ENCODE data around the gene REEP5. TPM values are rescaled to one million over a fixed set of nuclear protein-coding genes. Genes with fewer than 3 reads are reported as not detected.

REEP5 gene
- total and polyA plus RNA-seq, 2 donors from 2014 or later = 132 to 157 TPM

DNA sequence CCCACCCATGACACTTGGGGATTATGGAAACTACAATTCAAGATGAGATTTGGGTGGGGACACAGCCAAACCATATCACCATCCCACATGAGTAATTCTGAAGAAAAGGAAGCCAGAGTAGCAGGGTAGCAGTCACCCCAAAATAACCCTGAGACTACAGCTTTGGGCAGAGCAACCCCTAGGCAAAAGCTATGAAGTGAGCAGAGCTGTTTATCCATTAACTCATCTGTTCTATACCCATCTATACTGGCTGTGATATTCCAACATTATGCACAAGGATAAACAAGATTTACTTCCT lies 12.3 kb upstream of the REEP5 start:
- Histone ChIP-seq H3K9me3 (ENCODE audit: control insufficient read depth in 2 of 3, insufficient read depth in 1 of 3, low read length in 3 of 3) (no peaks in the 10 kb centered on the region), H3K36me3 (ENCODE audit: control insufficient read depth in 2 of 3, insufficient read depth in 3 of 3, low read length in 3 of 3) (no peaks in the 10 kb centered on the region), H3K27me3 (ENCODE audit: control insufficient read depth, insufficient read depth, low read length) (no peaks in the 10 kb centered on the region), H3K27ac (ENCODE audit: low read depth in 2 of 2, low read length in 2 of 2) (no peak overlapping the region), H3K4me3 (ENCODE audit: low read length in 3 of 3) (no peak overlapping the region), H3K4me1 (ENCODE audit: control insufficient read depth in 2 of 3, insufficient read depth in 2 of 3, low read depth in 1 of 3, low read length in 3 of 3) (no peaks in the 10 kb centered on the region), H3K9ac (ENCODE audit: low read length in 3 of 3) (no peak overlapping the region)
- FAIRE-seq = no peak
- DNase-seq = no peak
- no peak for TF ChIP-seq CTCF (IDR thresholded peaks at IDR 0.05; ENCODE audit: borderline replicate concordance, extremely low read depth, insufficient read depth)
- intact Hi-C loops (cut with DNase I) = no loop called here

DNA sequence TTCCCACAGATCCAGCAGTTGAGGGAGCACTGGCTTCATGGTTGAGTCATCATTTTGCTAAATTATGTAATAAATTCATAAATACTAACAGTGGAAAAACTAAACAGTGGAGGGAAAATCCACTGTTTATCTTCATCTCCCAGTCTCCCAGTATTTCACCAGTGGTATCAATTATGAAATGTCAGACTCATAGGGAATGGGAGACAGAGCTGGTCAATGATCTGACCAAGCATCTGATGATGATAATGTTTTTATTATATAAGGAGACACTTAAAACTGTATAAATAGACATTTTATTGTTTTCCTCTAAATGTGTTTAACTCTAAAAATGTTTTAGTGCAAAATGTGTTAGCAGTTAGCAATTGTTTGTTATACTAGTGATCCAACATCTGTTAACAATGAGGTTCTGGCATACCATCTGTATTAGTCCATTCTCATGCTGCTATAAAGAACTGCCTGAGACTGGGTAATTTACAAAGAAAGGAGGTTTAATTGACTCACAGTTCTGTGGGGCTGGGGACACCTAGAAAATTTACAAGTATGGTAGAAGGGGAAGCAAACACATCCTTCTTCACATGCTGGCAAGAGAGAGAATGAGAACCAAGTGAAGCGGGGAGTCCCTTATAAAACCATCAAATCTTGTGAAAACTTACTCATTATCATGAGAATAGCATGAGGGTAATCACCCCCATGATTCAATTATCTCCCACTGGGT lies 11.8 kb upstream of the REEP5 start:
- FAIRE-seq (no peak), DNase-seq (no peak)
- no peaks in the 10 kb centered on the region for H3K27me3 ChIP-seq (ENCODE audit: control insufficient read depth, insufficient read depth, low read length)
- H3K4me3 ChIP-seq (ENCODE audit: low read length in 3 of 3) = no peak overlapping the region
- H3K36me3 ChIP-seq (ENCODE audit: control insufficient read depth in 2 of 3, insufficient read depth in 3 of 3, low read length in 3 of 3) = no peaks in the 10 kb centered on the region
- no peak overlapping the region for H3K27ac ChIP-seq (ENCODE audit: low read depth in 2 of 2, low read length in 2 of 2)
- H3K9ac ChIP-seq (ENCODE audit: low read length in 3 of 3) = no peak overlapping the region
- no peak for TF ChIP-seq CTCF (IDR thresholded peaks at IDR 0.05; ENCODE audit: borderline replicate concordance, extremely low read depth, insufficient read depth)
- no peaks in the 10 kb centered on the region for H3K4me1 ChIP-seq (ENCODE audit: control insufficient read depth in 2 of 3, insufficient read depth in 2 of 3, low read depth in 1 of 3, low read length in 3 of 3)
- no peaks in the 10 kb centered on the region for H3K9me3 ChIP-seq (ENCODE audit: control insufficient read depth in 2 of 3, insufficient read depth in 1 of 3, low read length in 3 of 3)
- intact Hi-C loops (cut with DNase I) = no loop called here

DNA sequence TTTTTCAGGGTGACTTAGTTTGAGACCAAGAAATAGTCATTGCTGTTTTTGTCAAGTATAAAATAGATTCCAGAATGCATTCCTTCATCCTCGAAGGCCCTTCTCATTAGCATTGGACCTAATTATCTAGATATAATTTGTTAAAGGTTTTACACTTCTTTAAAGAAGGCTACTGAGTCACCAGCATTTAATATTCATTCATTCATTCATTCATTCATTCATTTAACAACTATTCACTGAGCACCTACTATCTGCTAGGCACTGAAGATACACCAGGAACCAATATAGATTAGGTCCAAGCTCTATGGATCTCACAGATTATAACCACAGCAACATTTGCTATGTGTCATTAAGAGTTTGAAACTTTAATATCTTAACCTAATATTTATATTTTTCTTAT lies 11.1 kb upstream of the REEP5 start:
- Histone ChIP-seq H3K36me3 (ENCODE audit: control insufficient read depth in 2 of 3, insufficient read depth in 3 of 3, low read length in 3 of 3) (no peaks in the 10 kb centered on the region), H3K9me3 (ENCODE audit: control insufficient read depth in 2 of 3, insufficient read depth in 1 of 3, low read length in 3 of 3) (no peaks in the 10 kb centered on the region), H3K27ac (ENCODE audit: low read depth in 2 of 2, low read length in 2 of 2) (no peak overlapping the region), H3K9ac (ENCODE audit: low read length in 3 of 3) (no peak overlapping the region), H3K4me3 (ENCODE audit: low read length in 3 of 3) (no peak overlapping the region), H3K4me1 (ENCODE audit: control insufficient read depth in 2 of 3, insufficient read depth in 2 of 3, low read depth in 1 of 3, low read length in 3 of 3) (no peaks in the 10 kb centered on the region), H3K27me3 (ENCODE audit: control insufficient read depth, insufficient read depth, low read length) (no peaks in the 10 kb centered on the region)
- no peak for TF ChIP-seq CTCF (IDR thresholded peaks at IDR 0.05; ENCODE audit: borderline replicate concordance, extremely low read depth, insufficient read depth)
- intact Hi-C loops (cut with DNase I) = no loop called here
- FAIRE-seq (no peak), DNase-seq (no peak)

DNA sequence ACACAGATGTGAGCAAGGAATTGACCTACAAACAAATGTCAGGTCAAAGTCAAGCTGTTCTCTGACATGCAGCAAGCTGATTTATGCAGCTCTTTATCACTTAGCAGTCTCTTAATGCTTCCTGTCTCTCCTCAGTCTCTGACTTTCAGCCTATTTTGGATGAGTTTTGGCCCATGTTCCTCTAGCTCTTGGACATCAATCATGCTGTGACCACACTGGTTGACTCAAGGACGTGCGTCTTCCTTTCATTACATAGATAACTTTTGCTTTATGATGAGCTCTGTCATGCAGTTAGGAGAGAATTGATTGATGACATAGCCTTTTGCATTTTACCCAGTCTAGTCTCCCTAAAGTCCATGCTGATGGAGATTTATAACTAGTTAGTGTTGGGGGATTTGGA lies 9.4 kb upstream of the REEP5 start:
- no peaks in the 10 kb centered on the region for H3K27me3 ChIP-seq (ENCODE audit: control insufficient read depth, insufficient read depth, low read length)
- H3K4me1 ChIP-seq (ENCODE audit: control insufficient read depth in 2 of 3, insufficient read depth in 2 of 3, low read depth in 1 of 3, low read length in 3 of 3) = no peaks in the 10 kb centered on the region
- H3K9me3 ChIP-seq (ENCODE audit: control insufficient read depth in 2 of 3, insufficient read depth in 1 of 3, low read length in 3 of 3) = no peaks in the 10 kb centered on the region
- FAIRE-seq (no peak), DNase-seq (peak in 1 of 5 donors; percentile 31)
- no peak overlapping the region for H3K27ac ChIP-seq (ENCODE audit: low read depth in 2 of 2, low read length in 2 of 2)
- H3K9ac ChIP-seq (ENCODE audit: low read length in 3 of 3) = no peak overlapping the region
- H3K4me3 ChIP-seq (ENCODE audit: low read length in 3 of 3) = no peak overlapping the region
- intact Hi-C loops (cut with DNase I) = no loop called here
- H3K36me3 ChIP-seq (ENCODE audit: control insufficient read depth in 2 of 3, insufficient read depth in 3 of 3, low read length in 3 of 3) = no peaks in the 10 kb centered on the region
- no peak for TF ChIP-seq CTCF (IDR thresholded peaks at IDR 0.05; ENCODE audit: borderline replicate concordance, extremely low read depth, insufficient read depth)
